ENCODE measurements around the gene BCDIN3D. TPM values are rescaled to one million over a fixed set of nuclear protein-coding genes. Genes with fewer than 3 reads are reported as not detected.

Gene BCDIN3D
- total and polyA plus RNA-seq, 3 experiments from 2014 or later: 6.4 to 7.6 (median 6.5) TPM

DNA sequence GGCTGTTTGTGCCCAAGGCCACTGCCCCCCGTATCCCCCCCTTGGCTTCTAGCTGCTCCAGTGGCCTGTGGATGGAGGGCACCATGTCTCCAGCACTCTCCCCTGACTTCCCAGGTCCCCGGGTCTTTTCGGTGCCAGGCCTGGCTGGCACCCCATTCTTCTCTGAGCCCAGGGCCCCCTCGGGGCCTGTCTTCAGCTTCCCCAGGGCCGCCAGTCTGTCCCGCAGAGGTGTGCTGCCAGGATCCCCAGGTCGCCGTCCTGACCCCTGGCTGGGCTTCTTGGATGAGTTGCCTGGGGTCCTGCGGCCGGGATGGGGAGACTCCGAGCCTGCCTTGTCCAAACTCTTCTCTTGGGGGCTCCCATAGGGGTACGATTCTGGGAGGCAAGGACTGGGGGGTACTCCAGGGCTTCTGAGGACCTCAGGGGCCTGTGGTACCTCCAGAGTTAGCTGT lies 47.2 kb downstream of the BCDIN3D start:
- Histone ChIP-seq H3K36me3 (ENCODE audit: insufficient read depth, low read length) (no peaks in the 10 kb centered on the region), H3K4me1 (ENCODE audit: insufficient read depth, low read length) (no peaks in the 10 kb centered on the region), H3K4me3 (ENCODE audit: low read length) (no peak overlapping the region), H3K27ac (ENCODE audit: low read depth, low read length) (no peak overlapping the region), H3K27me3 (ENCODE audit: insufficient read depth, low read length, poor library complexity, severe bottlenecking) (no peaks in the 10 kb centered on the region), H3K9me3 (ENCODE audit: low read length) (no peaks in the 10 kb centered on the region)
- H3K4me1 Mint-ChIP-seq: no peaks in the 10 kb centered on the region
- DNase-seq: no peak
- ChIA-PET CTCF (interaction anchor here (1.3 to 2.2 kb wide), 3 partner anchors 18 to 55 kb away, joined by 3 to 10 read pairs (median 9); partner anchors contain the start of gene TMBIM6), POLR2A (no interaction called here)
- peaks cover 0 to 27% (median 3%) of the 10 kb centered on the region in 3 donors for H3K36me3 Mint-ChIP-seq
- no peak overlapping the region for H3K4me3 Mint-ChIP-seq
- peak overlapping the region in 2 of 8 donors; percentile 23 to 79 for H3K27ac Mint-ChIP-seq
- no peaks in the 10 kb centered on the region for H3K9me3 Mint-ChIP-seq
- no peaks in the 10 kb centered on the region for H3K27me3 Mint-ChIP-seq

DNA sequence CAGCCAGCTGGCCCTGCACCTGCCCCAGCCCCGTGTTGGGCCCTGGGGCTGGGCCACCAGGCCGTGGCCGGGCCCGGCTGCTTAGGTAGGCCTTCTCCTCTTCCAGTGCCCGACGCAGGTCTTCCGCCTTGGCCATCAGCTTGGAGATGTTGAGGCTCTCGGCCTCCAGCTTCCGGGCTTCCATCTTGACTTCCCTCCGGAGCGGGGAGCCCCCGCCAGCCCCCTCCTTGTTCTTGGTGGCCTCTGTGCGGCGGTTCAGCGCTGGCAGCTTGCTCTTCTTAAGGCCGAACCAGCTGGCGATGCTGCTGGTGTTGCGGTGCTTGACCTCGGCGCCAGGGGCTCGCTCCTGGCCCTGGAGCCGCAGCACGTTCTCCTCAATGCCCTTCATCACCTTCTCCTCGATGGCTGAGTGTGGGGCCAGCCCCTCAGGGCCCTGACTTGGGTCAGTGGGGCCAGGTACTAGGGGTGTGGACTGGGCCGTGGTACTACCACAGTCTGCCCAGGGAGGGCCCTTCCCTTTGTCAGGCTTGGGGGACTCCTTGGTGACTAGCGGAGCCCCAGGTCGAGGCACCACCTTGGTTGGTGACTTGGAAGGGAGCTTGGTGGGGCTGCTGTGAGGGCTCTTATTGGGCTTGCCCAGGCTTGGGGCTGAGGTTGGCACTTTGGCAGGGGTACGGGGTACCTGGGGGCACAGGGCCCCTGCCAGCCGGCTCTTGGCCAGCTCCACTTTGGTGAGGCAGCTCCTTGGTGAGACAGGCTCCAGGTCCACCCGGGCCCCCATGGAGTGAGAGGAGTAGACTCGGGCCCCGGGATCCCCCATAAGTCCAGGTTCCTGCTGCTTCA lies 47.9 kb downstream of the BCDIN3D start:
- H3K4me1 Mint-ChIP-seq: no peaks in the 10 kb centered on the region
- ChIA-PET POLR2A (no interaction called here), CTCF (interaction anchor here (1.8 to 2.2 kb wide), 2 partner anchors 17 to 54 kb away, joined by 9 to 10 read pairs; partner anchors contain the start of gene TMBIM6)
- no peaks in the 10 kb centered on the region for H3K9me3 Mint-ChIP-seq
- Histone ChIP-seq H3K27me3 (ENCODE audit: insufficient read depth, low read length, poor library complexity, severe bottlenecking) (no peaks in the 10 kb centered on the region), H3K9me3 (ENCODE audit: low read length) (no peaks in the 10 kb centered on the region), H3K36me3 (ENCODE audit: insufficient read depth, low read length) (no peaks in the 10 kb centered on the region), H3K4me3 (ENCODE audit: low read length) (no peak overlapping the region), H3K4me1 (ENCODE audit: insufficient read depth, low read length) (no peaks in the 10 kb centered on the region), H3K27ac (ENCODE audit: low read depth, low read length) (no peak overlapping the region)
- no peak overlapping the region for H3K4me3 Mint-ChIP-seq
- DNase-seq: no peak
- no peak overlapping the region for H3K27ac Mint-ChIP-seq
- H3K36me3 Mint-ChIP-seq: peaks cover 0 to 23% (median under 1%) of the 10 kb centered on the region in 3 donors
- H3K27me3 Mint-ChIP-seq: no peaks in the 10 kb centered on the region

DNA sequence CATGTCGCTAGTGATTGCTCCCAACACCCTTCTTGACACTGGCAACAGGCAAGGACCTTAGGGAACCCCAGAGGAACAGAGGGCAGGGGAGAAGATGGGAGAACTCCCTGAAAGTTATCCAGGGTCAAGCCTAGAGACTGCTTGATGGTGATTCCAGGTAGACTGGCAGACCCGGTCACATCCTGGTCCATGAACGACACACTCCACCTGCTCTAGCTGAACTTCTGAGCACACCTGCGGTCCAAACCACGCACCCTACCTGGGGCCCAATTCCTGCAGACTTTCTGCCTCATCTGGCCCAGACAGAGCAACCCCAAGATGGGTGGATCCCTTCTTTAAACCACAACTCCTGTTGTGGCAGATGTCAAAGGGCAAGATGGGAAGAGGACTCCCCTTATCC lies 48.9 kb downstream of the BCDIN3D start:
- no peak overlapping the region for H3K27ac ChIP-seq (ENCODE audit: low read depth, low read length)
- peaks cover 0 to 20% (median 0%) of the 10 kb centered on the region in 3 donors for H3K36me3 Mint-ChIP-seq
- ChIA-PET POLR2A (no interaction called here), CTCF (interaction anchor here (2.2 kb wide), 1 partner anchor 16 kb away, joined by 9 read pairs; no protein-coding TSS in a partner anchor)
- no peaks in the 10 kb centered on the region for H3K4me1 Mint-ChIP-seq
- H3K9me3 Mint-ChIP-seq: no peaks in the 10 kb centered on the region
- H3K4me3 ChIP-seq (ENCODE audit: low read length): no peak overlapping the region
- no peaks in the 10 kb centered on the region for H3K4me1 ChIP-seq (ENCODE audit: insufficient read depth, low read length)
- no peaks in the 10 kb centered on the region for H3K36me3 ChIP-seq (ENCODE audit: insufficient read depth, low read length)
- DNase-seq: no peak
- peak overlapping the region in 1 of 8 donors; percentile 86 for H3K27ac Mint-ChIP-seq
- H3K27me3 Mint-ChIP-seq: no peaks in the 10 kb centered on the region
- no peaks in the 10 kb centered on the region for H3K9me3 ChIP-seq (ENCODE audit: low read length)
- no peak overlapping the region for H3K4me3 Mint-ChIP-seq
- no peaks in the 10 kb centered on the region for H3K27me3 ChIP-seq (ENCODE audit: insufficient read depth, low read length, poor library complexity, severe bottlenecking)

DNA sequence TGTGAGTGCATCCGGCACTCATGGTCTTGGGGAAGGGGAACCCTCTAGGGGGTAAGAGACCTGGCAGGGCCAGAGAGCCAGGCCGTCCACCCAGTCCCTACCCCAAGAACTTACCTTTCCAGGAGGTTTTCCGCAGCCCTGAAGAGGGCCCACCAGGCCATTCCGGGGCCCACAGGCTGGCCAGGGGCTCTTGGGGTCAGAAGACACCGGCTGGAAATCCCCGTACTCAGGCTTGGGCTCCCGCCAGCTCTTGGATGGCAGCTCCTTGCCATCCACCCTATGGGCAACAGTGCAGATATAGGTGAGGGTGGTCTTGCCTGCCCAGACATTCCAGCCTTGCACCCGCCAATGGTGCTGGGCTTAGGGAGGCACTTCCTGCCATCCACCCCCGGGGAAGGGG lies 49.3 kb downstream of the BCDIN3D start:
- no peak overlapping the region for H3K27ac ChIP-seq (ENCODE audit: low read depth, low read length)
- DNase-seq: no peak
- H3K9me3 ChIP-seq (ENCODE audit: low read length): no peaks in the 10 kb centered on the region
- POLR2A ChIA-PET: no interaction called here
- Mint-ChIP-seq H3K4me1 (no peaks in the 10 kb centered on the region), H3K4me3 (no peak overlapping the region), H3K27ac (no peak overlapping the region), H3K9me3 (no peaks in the 10 kb centered on the region), H3K36me3 (peaks cover 0 to 16% (median 0%) of the 10 kb centered on the region in 3 donors), H3K27me3 (no peaks in the 10 kb centered on the region)
- no peak overlapping the region for H3K4me3 ChIP-seq (ENCODE audit: low read length)
- no peaks in the 10 kb centered on the region for H3K4me1 ChIP-seq (ENCODE audit: insufficient read depth, low read length)
- CTCF ChIA-PET: interaction anchor here (2.2 kb wide), 1 partner anchor 16 kb away, joined by 9 read pairs; no protein-coding TSS in a partner anchor
- H3K27me3 ChIP-seq (ENCODE audit: insufficient read depth, low read length, poor library complexity, severe bottlenecking): no peaks in the 10 kb centered on the region
- no peaks in the 10 kb centered on the region for H3K36me3 ChIP-seq (ENCODE audit: insufficient read depth, low read length)

DNA sequence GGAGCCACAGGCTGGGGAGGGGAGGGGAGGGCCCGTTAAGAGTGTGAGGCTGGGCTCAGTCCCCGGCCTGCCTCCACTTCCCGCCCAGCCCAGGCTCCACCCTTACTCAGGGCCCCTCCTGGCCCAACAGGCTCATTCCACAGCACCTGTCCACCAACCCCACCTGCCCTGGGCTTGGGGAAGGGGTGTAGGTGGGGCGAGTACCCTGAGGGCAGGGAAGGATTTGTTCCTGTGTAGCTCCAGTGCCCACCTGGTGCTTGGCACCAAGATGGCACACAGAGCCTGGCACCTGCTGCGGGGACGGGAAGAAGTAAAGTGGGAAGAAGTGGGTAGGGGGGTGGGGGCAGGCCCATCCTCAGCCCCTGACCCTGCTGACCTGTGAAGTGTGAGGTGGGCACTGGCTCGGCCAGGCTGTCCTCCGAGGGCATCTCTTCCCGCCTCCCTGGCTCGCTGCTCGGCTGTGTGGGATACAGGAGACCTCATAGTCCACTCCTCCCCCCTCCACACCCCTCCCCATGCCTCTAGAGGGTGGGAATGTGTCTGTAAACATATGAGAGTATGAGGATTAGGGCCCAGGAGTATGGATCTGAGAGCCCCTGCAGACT lies 49.8 kb downstream of the BCDIN3D start:
- CTCF ChIA-PET: no interaction called here
- H3K27ac Mint-ChIP-seq: no peak overlapping the region
- DNase-seq: no peak

DNA sequence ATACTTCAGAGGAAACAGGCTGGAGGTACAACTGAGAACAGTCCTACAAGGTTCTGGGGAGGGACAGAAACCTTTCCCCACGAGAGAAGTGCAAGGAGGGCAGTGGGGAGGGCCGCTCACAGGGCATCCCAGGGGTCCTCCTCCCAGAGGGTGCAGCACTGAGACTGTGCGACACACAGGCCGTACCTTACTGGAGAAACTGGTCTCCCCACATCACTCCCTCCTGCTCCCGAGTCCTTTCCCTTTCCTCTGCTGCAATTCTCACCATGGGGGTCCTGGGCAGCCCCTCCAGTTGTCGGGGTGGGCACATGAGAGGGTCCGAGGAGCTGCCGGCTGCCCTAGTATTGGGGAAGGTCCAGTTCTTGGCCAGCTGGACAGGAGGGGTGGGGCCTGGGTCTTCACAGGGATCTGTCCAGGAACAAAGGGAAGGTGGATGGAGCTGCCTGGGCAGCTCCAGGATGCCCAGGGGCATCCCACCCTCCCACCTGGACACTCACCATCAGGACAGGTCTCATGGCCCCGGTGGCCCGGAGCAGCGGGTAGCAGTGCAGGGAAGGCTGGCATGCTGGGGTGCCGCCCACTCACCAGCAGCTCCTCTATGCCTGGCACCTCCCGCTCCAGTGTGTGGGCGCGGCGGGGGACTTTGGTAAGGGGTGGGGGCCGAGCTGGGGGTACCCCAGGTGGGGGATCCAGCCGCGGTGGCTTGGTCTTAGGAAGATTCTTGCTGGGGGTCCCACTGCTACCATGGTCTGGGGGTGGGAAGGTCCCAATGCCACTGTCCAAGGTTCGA lies 50.5 kb downstream of the BCDIN3D start:
- CTCF ChIA-PET: no interaction called here
- no peaks in the 10 kb centered on the region for H3K27me3 ChIP-seq (ENCODE audit: insufficient read depth, low read length, poor library complexity, severe bottlenecking)
- H3K9me3 ChIP-seq (ENCODE audit: low read length): no peaks in the 10 kb centered on the region
- no peak overlapping the region for H3K4me3 ChIP-seq (ENCODE audit: low read length)
- H3K27ac Mint-ChIP-seq: no peak overlapping the region
- POLR2A ChIA-PET: no interaction called here
- no peaks in the 10 kb centered on the region for H3K4me1 Mint-ChIP-seq
- peak in 1 of 5 donors; percentile 28 for DNase-seq
- no peak overlapping the region for H3K27ac ChIP-seq (ENCODE audit: low read depth, low read length)
- H3K9me3 Mint-ChIP-seq: peaks cover 0 to 5% (median 0%) of the 10 kb centered on the region in 5 donors
- H3K36me3 ChIP-seq (ENCODE audit: insufficient read depth, low read length): no peaks in the 10 kb centered on the region
- H3K36me3 Mint-ChIP-seq: peaks cover 2 to 9% (median 4%) of the 10 kb centered on the region in 3 donors
- H3K4me1 ChIP-seq (ENCODE audit: insufficient read depth, low read length): no peaks in the 10 kb centered on the region
- no peak overlapping the region for H3K4me3 Mint-ChIP-seq
- H3K27me3 Mint-ChIP-seq: peaks cover 0 to 2% of the 10 kb centered on the region in 2 donors

More for the DNA sequence above, 49.8 kb downstream of the BCDIN3D start:
- Histone ChIP-seq H3K4me3 (ENCODE audit: low read length) (no peak overlapping the region), H3K27ac (ENCODE audit: low read depth, low read length) (no peak overlapping the region), H3K27me3 (ENCODE audit: insufficient read depth, low read length, poor library complexity, severe bottlenecking) (no peaks in the 10 kb centered on the region), H3K9me3 (ENCODE audit: low read length) (no peaks in the 10 kb centered on the region), H3K4me1 (ENCODE audit: insufficient read depth, low read length) (no peaks in the 10 kb centered on the region), H3K36me3 (ENCODE audit: insufficient read depth, low read length) (no peaks in the 10 kb centered on the region)
- POLR2A ChIA-PET: no interaction called here
- Mint-ChIP-seq H3K4me1 (no peaks in the 10 kb centered on the region), H3K27me3 (no peaks in the 10 kb centered on the region), H3K4me3 (no peak overlapping the region), H3K36me3 (peaks cover 0 to 15% (median 0%) of the 10 kb centered on the region in 3 donors), H3K9me3 (no peaks in the 10 kb centered on the region)

DNA sequence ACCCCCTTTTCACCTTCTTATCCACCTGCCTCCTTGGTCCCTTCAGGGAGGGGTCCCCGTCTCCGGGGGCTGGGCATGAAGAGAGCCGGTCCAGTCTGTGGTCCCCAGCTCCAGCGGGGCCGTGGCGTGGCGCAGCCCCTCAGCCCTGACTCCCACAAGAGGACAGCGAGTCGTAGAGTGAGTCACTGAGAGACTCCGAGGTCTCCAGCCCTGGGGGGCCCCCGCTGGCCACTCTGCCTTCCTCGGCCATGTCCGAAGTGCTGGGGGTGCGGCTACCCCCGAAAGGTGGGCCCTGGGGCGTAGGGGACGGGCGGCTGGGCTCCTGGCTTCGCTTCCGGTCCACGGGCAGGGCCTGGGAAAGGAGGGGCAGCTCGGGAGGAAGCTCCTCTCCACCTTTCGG lies 51.2 kb downstream of the BCDIN3D start:
- H3K9me3 ChIP-seq (ENCODE audit: low read length): no peaks in the 10 kb centered on the region
- no peak overlapping the region for H3K27ac ChIP-seq (ENCODE audit: low read depth, low read length)
- no peaks in the 10 kb centered on the region for H3K36me3 ChIP-seq (ENCODE audit: insufficient read depth, low read length)
- POLR2A ChIA-PET: no interaction called here
- CTCF ChIA-PET: no interaction called here
- Mint-ChIP-seq H3K27ac (no peak overlapping the region), H3K27me3 (peaks cover 0 to 2% of the 10 kb centered on the region in 2 donors), H3K9me3 (peaks cover 0 to 6% (median 0%) of the 10 kb centered on the region in 5 donors), H3K36me3 (peaks cover 2 to 8% (median 4%) of the 10 kb centered on the region in 3 donors), H3K4me1 (no peaks in the 10 kb centered on the region), H3K4me3 (no peak overlapping the region)
- DNase-seq: peak in 1 of 5 donors; percentile 46
- H3K27me3 ChIP-seq (ENCODE audit: insufficient read depth, low read length, poor library complexity, severe bottlenecking): no peaks in the 10 kb centered on the region
- no peaks in the 10 kb centered on the region for H3K4me1 ChIP-seq (ENCODE audit: insufficient read depth, low read length)
- H3K4me3 ChIP-seq (ENCODE audit: low read length): no peak overlapping the region
